A549 (cell line): Measurements from ENCODE around the gene POPDC3. TPM values are rescaled to one million over a fixed set of nuclear protein-coding genes. Genes with fewer than 3 reads are reported as not detected.

Experiments
- ATAC-seq, 2 experiments: fragments of 200-7000 bp in 1 of 2; fragments of >200 bp in 1 of 2; cut with Nextera tagmentation in 1 of 2; cut with Tn5 transposase in 1 of 2; 3 replicates each; pipeline versions ENCODE4 v1.8.0 to v1.9.1; 2018 to 2020; ENCODE audit warnings: mild to moderate bottlenecking in 1 of 2, moderate library complexity in 1 of 2
- CTCF ChIA-PET: fragments of 300-600 bp; sonication (Branson Sonifier 250); formaldehyde crosslinking; extraction: SDS; loops from one replicate; lab custom pipeline; 2021; ENCODE audit warnings: antibody characterized with exemption, inconsistent platforms; lab: Yijun Ruan, JAX
- POLR2A ChIA-PET: fragments of 350-600 bp; formaldehyde crosslinking; extraction: SDS; loops from one replicate; lab custom pipeline; 2021; ENCODE audit warnings: antibody characterized with exemption, inconsistent platforms; lab: Yijun Ruan, JAX
- DNase-seq, 2 experiments: peaks; one replicate each; pipeline versions ENCODE4 v3.0.0 to v3.0.0-alpha.2; 2011 to 2016; ENCODE audit warnings: low read depth in 1 of 2, low spot score in 1 of 2
- FAIRE-seq: peaks from 2 replicates; lab custom pipeline; 2011; peaks lifted over from hg19 to GRCh38; lab: Jason Lieb, UNC
- H3K27ac ChIP-seq, 2 experiments: fragments of >200 bp; sonication (Bioruptor Twin); formaldehyde crosslinking; 3 replicates each; pipeline ENCODE4 v1.5.1; 2016 to 2017
- H3K4me1 ChIP-seq: fragments of >200 bp; sonication (Bioruptor Twin); formaldehyde crosslinking; 3 replicates; pipeline ENCODE4 v1.6.1; 2016
- H3K4me2 ChIP-seq: fragments of >200 bp; sonication (Bioruptor Twin); formaldehyde crosslinking; 3 replicates; pipeline ENCODE4 v1.6.1; 2016
- H3K4me3 ChIP-seq: fragments of >200 bp; sonication (Bioruptor Twin); formaldehyde crosslinking; 3 replicates; pipeline ENCODE4 v1.5.1; 2016
- H3K9me3 ChIP-seq: fragments of >200 bp; sonication (Bioruptor Twin); formaldehyde crosslinking; 3 replicates; pipeline ENCODE4 v1.6.1; 2016
- BCL3 ChIP-seq: fragments of >200 bp; sonication (Bioruptor Twin); formaldehyde crosslinking; IDR thresholded peaks from 3 replicates; pipeline ENCODE4 v1.6.1; 2016
- CBX2 ChIP-seq: fragments of 200-600 bp; sonication (generic); IDR thresholded peaks from 2 replicates; pipeline ENCODE4 v1.6.1; 2016; ENCODE audit warnings: low read depth, mild to moderate bottlenecking, borderline replicate concordance
- CHD4 ChIP-seq: fragments of 200-600 bp; sonication (generic); IDR thresholded peaks from 2 replicates; pipeline ENCODE4 v1.6.1; 2016; ENCODE audit warnings: antibody characterized with exemption, mild to moderate bottlenecking, borderline replicate concordance
- E2F6 ChIP-seq: IDR thresholded peaks from 2 replicates; pipeline ENCODE4 v1.6.1; 2012; ENCODE audit warnings: low read depth, borderline replicate concordance
- EHF ChIP-seq: fragments of 250-450 bp; sonication (Bioruptor Pico); IDR thresholded peaks from 2 replicates; pipeline ENCODE4 v1.5.0; 2020; ENCODE audit warnings: mild to moderate bottlenecking
- ELK1 ChIP-seq: fragments of 150-350 bp; IDR thresholded peaks from 2 replicates; pipeline ENCODE4 v1.6.1; 2014; ENCODE audit warnings: low read depth, mild to moderate bottlenecking, low read length
- ESRRA ChIP-seq: fragments of 150-350 bp; IDR thresholded peaks from 2 replicates; pipeline ENCODE4 v1.6.1; 2014; ENCODE audit warnings: mild to moderate bottlenecking, low read length, borderline replicate concordance
- FOSB ChIP-seq: fragments of 250-450 bp; sonication (Bioruptor Pico); IDR thresholded peaks from 2 replicates; pipeline ENCODE4 v1.5.0; 2020; ENCODE audit warnings: mild to moderate bottlenecking, moderate library complexity
- HDAC2 ChIP-seq: fragments of 200-600 bp; sonication (generic); IDR thresholded peaks from 2 replicates; pipeline ENCODE4 v1.6.1; 2016
- HEYL ChIP-seq: fragments of 250-450 bp; sonication (Bioruptor Pico); IDR thresholded peaks from 2 replicates; pipeline ENCODE4 v1.8.0; 2021; ENCODE audit warnings: mild to moderate bottlenecking, moderate library complexity
- HOXA7 ChIP-seq: fragments of 250-450 bp; sonication (Bioruptor Pico); IDR thresholded peaks from 2 replicates; pipeline ENCODE4 v1.5.0; 2020; ENCODE audit warnings: mild to moderate bottlenecking, moderate library complexity
- HOXB13 ChIP-seq: fragments of 250-450 bp; sonication (Bioruptor Pico); IDR thresholded peaks from 2 replicates; pipeline ENCODE4 v1.5.0; 2020; ENCODE audit warnings: low read depth, mild to moderate bottlenecking, moderate library complexity
- HOXB5 ChIP-seq: fragments of 250-450 bp; sonication (Bioruptor Pico); IDR thresholded peaks from 2 replicates; pipeline ENCODE4 v1.5.0; 2020; ENCODE audit warnings: mild to moderate bottlenecking, moderate library complexity
- JUNB ChIP-seq: fragments of >200 bp; sonication (Bioruptor Twin); formaldehyde crosslinking; IDR thresholded peaks from 2 replicates; pipeline ENCODE4 v1.6.1; 2016
- MAFK ChIP-seq: fragments of 450-650 bp; IDR thresholded peaks from 2 replicates; pipeline ENCODE4 v1.6.1; 2014; ENCODE audit not compliant: partially characterized antibody
- MAZ ChIP-seq: fragments of 150-350 bp; IDR thresholded peaks from 2 replicates; pipeline ENCODE4 v1.6.1; 2014; ENCODE audit warnings: antibody characterized with exemption, low read depth, low read length, borderline replicate concordance
- MYC ChIP-seq: IDR thresholded peaks from 2 replicates; pipeline ENCODE4 v1.6.1; 2012; ENCODE audit warnings: mild to moderate bottlenecking, inconsistent platforms, low read length, improper control_type of control experiment, borderline replicate concordance
- NFE2L2 ChIP-seq: fragments of 150-350 bp; conservative IDR thresholded peaks from 2 replicates; pipeline ENCODE4 v1.6.1; 2014; ENCODE audit warnings: low read length
- NPAS2 ChIP-seq: fragments of 250-450 bp; sonication (Bioruptor Pico); IDR thresholded peaks from 2 replicates; pipeline ENCODE4 v1.8.0; 2022; ENCODE audit warnings: mild to moderate bottlenecking, moderate library complexity, borderline replicate concordance
- NR3C1 ChIP-seq: fragments of >200 bp; sonication (Bioruptor Twin); formaldehyde crosslinking; IDR thresholded peaks from 3 replicates; pipeline ENCODE4 v1.6.1; 2017
- PHF8 ChIP-seq: fragments of 200-600 bp; sonication (generic); IDR thresholded peaks from 2 replicates; pipeline ENCODE4 v1.6.1; 2016; ENCODE audit warnings: low read depth, mild to moderate bottlenecking, antibody characterized with exemption, moderate library complexity, borderline replicate concordance
- RARB ChIP-seq: fragments of 250-450 bp; sonication (Bioruptor Pico); IDR thresholded peaks from 2 replicates; pipeline ENCODE4 v1.8.0; 2021; ENCODE audit warnings: mild to moderate bottlenecking, moderate library complexity
- RCOR1 ChIP-seq: fragments of 150-350 bp; IDR thresholded peaks from 2 replicates; pipeline ENCODE4 v1.6.1; 2014; ENCODE audit warnings: antibody characterized with exemption, low read length, low read depth
- SMC3 ChIP-seq: fragments of >200 bp; sonication (Bioruptor Twin); formaldehyde crosslinking; IDR thresholded peaks from 3 replicates; pipeline ENCODE4 v1.6.1; 2018; ENCODE audit warnings: inconsistent platforms
- SREBF2 ChIP-seq: fragments of 450-650 bp; IDR thresholded peaks from 2 replicates; pipeline ENCODE4 v1.6.1; 2014; ENCODE audit warnings: mild to moderate bottlenecking, moderate library complexity
- TFCP2L1 ChIP-seq: fragments of 250-450 bp; sonication (Bioruptor Pico); IDR thresholded peaks from 2 replicates; pipeline ENCODE4 v1.5.0; 2021; ENCODE audit warnings: mild to moderate bottlenecking
- ZC3H11A ChIP-seq: fragments of 450-650 bp; IDR thresholded peaks from 2 replicates; pipeline ENCODE4 v1.6.1; 2014; ENCODE audit warnings: antibody characterized with exemption, mild to moderate bottlenecking
- ZNF302 ChIP-seq: fragments of 250-450 bp; sonication (Bioruptor Pico); IDR thresholded peaks from 2 replicates; pipeline ENCODE4 v1.9.0; 2021; ENCODE audit warnings: inconsistent platforms, mild to moderate bottlenecking, moderate library complexity
- ZSCAN20 ChIP-seq: fragments of 250-450 bp; sonication (Bioruptor Pico); IDR thresholded peaks from 2 replicates; pipeline ENCODE4 v1.8.0; 2022; ENCODE audit warnings: mild to moderate bottlenecking, moderate library complexity
- WGBS: methylation state at CpG from one replicate; pipeline ENCODE4 v1.1.6; 2017; ENCODE audit errors: missing lambda C conversion rate; 5-methylcytosine and 5-hydroxymethylcytosine counted together
- polyA plus RNA-seq, 4 experiments: library from polyadenylated mRNA; depleted of rRNA in 3 of 4; stranded (reverse); fragments of >200 nt; fragmentation: RNase III in 1 of 4; extraction: RNeasy Plus Mini Kit Qiagen cat#74134 plus additional on column Dnase treatment in 1 of 4; gene quantifications; 2 replicates in 3 of 4; 3 replicates in 1 of 4; pipeline ENCODE4 v1.2.3, GENCODE V29; 2011 to 2017
- TF ChIP-seq, protein P1 (sequence below): fragments of 200-600 bp; sonication (generic); IDR thresholded peaks from 2 replicates; pipeline ENCODE4 v1.6.1; 2016; ENCODE audit warnings: antibody characterized with exemption, mild to moderate bottlenecking, moderate library complexity
- TF ChIP-seq, protein P2 (sequence below): IDR thresholded peaks from 2 replicates; pipeline ENCODE4 v1.6.1; 2012
- TF ChIP-seq, protein P3 (sequence below): fragments of 250-450 bp; sonication (Bioruptor Pico); IDR thresholded peaks from 2 replicates; pipeline ENCODE4 v1.5.0; 2021; ENCODE audit warnings: mild to moderate bottlenecking, moderate library complexity, borderline replicate concordance

The POPDC3 gene
- polyA plus RNA-seq, 2 of the 4 experiments (the other 2 are of a cell fraction), result 19.7 to 54.9 TPM

DNA sequence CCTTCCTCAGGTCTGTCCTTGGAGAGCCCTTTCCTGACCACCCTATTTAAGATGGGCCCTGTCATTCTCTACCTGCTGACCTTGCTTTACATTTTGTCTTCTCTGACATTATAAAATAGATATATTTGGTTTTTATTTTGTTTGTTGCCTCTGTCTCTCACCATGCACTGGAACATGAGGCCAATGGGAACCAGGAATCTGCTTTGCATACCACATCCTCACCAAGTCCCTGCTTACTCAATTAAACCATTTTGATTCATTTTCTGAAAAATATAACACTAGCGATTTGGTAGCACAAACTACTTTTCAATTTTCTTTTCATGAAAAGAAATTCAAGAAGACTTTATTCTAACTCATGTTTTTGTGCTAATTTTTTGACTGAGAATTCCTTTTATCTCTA is 32.8 kb upstream of the POPDC3 start:
- no peak for ATAC-seq
- no peak for FAIRE-seq
- Histone ChIP-seq H3K27ac (no peak overlapping the region), H3K4me2 (no peak overlapping the region), H3K4me3 (no peak overlapping the region), H3K4me1 (peaks cover 17% of the 10 kb centered on the region), H3K9me3 (no peaks in the 10 kb centered on the region)
- ChIA-PET POLR2A (no interaction called here), CTCF (no interaction called here)
- no peak for DNase-seq
- no peak for TF ChIP-seq NPAS2 (CRISPR knock-in tag)
- no peak for TF ChIP-seq HOXB5
- TF ChIP-seq EHF (CRISPR knock-in tag), result no peak
- TF ChIP-seq, protein P1, sequence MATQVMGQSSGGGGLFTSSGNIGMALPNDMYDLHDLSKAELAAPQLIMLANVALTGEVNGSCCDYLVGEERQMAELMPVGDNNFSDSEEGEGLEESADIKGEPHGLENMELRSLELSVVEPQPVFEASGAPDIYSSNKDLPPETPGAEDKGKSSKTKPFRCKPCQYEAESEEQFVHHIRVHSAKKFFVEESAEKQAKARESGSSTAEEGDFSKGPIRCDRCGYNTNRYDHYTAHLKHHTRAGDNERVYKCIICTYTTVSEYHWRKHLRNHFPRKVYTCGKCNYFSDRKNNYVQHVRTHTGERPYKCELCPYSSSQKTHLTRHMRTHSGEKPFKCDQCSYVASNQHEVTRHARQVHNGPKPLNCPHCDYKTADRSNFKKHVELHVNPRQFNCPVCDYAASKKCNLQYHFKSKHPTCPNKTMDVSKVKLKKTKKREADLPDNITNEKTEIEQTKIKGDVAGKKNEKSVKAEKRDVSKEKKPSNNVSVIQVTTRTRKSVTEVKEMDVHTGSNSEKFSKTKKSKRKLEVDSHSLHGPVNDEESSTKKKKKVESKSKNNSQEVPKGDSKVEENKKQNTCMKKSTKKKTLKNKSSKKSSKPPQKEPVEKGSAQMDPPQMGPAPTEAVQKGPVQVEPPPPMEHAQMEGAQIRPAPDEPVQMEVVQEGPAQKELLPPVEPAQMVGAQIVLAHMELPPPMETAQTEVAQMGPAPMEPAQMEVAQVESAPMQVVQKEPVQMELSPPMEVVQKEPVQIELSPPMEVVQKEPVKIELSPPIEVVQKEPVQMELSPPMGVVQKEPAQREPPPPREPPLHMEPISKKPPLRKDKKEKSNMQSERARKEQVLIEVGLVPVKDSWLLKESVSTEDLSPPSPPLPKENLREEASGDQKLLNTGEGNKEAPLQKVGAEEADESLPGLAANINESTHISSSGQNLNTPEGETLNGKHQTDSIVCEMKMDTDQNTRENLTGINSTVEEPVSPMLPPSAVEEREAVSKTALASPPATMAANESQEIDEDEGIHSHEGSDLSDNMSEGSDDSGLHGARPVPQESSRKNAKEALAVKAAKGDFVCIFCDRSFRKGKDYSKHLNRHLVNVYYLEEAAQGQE, result no peak
- TF ChIP-seq RARB (CRISPR knock-in tag), result no peak
- no peak for TF ChIP-seq HDAC2
- no peak for TF ChIP-seq MAFK
- TF ChIP-seq TFCP2L1, result no peak
- no peak for TF ChIP-seq ESRRA
- TF ChIP-seq ZSCAN20 (CRISPR knock-in tag), result no peak
- no peak for TF ChIP-seq SREBF2
- TF ChIP-seq ELK1, result no peak
- TF ChIP-seq FOSB (CRISPR knock-in tag), result no peak
- no peak for TF ChIP-seq HOXA7 (CRISPR knock-in tag)
- no peak for TF ChIP-seq MYC
- no peak for TF ChIP-seq CHD4
- no peak for TF ChIP-seq ZC3H11A
- TF ChIP-seq BCL3, result no peak
- WGBS, result 64% methylated on average over 1 of the region's 1 CpG

GRCh38 chr6:105211831-105212230 is 32.0 kb upstream of the POPDC3 start:
- ChIA-PET POLR2A (no interaction called here), CTCF (interaction anchor here (0.5 kb wide), 1 partner anchor 16 kb away, joined by 3 read pairs; no protein-coding TSS in a partner anchor)
- TF ChIP-seq E2F6 (no peak), HOXB13 (CRISPR knock-in tag) (no peak), HEYL (CRISPR knock-in tag) (no peak), PHF8 (no peak), TFCP2L1 (no peak), RCOR1 (no peak), JUNB (no peak), NR3C1 (no peak), ZNF302 (CRISPR knock-in tag) (no peak), SREBF2 (no peak), SMC3 (no peak), NFE2L2 (no peak), HDAC2 (no peak), CBX2 (no peak), MAZ (no peak)
- TF ChIP-seq, protein P2, sequence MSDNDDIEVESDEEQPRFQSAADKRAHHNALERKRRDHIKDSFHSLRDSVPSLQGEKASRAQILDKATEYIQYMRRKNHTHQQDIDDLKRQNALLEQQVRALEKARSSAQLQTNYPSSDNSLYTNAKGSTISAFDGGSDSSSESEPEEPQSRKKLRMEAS, result no peak
- TF ChIP-seq, protein P3, sequence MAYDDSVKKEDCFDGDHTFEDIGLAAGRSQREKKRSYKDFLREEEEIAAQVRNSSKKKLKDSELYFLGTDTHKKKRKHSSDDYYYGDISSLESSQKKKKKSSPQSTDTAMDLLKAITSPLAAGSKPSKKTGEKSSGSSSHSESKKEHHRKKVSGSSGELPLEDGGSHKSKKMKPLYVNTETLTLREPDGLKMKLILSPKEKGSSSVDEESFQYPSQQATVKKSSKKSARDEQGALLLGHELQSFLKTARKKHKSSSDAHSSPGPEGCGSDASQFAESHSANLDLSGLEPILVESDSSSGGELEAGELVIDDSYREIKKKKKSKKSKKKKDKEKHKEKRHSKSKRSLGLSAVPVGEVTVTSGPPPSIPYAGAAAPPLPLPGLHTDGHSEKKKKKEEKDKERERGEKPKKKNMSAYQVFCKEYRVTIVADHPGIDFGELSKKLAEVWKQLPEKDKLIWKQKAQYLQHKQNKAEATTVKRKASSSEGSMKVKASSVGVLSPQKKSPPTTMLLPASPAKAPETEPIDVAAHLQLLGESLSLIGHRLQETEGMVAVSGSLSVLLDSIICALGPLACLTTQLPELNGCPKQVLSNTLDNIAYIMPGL (CRISPR knock-in tag), result no peak
- Histone ChIP-seq H3K27ac (no peak overlapping the region), H3K4me1 (peaks cover 17% of the 10 kb centered on the region), H3K4me2 (no peak overlapping the region), H3K4me3 (no peak overlapping the region), H3K9me3 (no peaks in the 10 kb centered on the region)
- DNase-seq (no peak), ATAC-seq (no peak; a peak in 1 of 6 replicates), FAIRE-seq (no peak)
- 68% methylated on average over 3 of the region's 3 CpGs for WGBS
